AG20443 (cell line): ENCODE data around the gene LRP11.
"Not testable (repeated sequence)": the region's sequence is repeated elsewhere in the genome, so short reads cannot be mapped to it uniquely, and the experiment has no call there.

Experiments
- DNase-seq: peaks from one replicate; pipeline ENCODE4 v3.0.0; 2012; ENCODE audit warnings: low spot score, mixed read lengths

The LRP11 gene

DNA sequence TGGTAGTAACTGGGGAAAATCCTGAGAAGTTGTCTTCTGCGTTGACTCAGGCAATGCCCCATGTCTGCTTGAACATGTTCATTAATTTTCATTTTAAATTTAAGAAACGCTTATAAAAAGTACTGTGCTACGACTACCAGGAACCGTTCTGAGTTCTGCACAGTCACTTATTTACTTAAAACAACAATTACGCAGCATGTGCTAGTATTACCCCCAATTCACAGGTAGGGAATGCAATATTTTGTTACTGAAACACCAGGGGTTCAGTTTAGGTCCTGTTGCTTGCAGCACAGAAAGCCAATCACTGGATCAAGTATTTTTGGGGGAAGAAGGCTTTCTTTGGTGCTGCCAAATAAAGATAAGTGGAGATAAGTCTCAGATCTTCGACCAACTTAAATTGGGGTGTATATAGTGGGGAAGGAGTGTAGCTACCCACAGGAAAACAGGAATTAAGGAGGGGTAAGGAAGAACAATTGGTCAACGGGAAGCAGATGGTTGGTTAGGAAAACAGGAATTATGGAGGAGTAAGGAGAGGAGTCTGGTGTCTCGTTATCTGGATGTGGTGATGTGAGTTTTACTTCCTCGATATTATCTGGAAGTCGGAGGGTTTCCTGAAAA lies 5.2 kb upstream of the LRP11 start:
- no peak for DNase-seq

DNA sequence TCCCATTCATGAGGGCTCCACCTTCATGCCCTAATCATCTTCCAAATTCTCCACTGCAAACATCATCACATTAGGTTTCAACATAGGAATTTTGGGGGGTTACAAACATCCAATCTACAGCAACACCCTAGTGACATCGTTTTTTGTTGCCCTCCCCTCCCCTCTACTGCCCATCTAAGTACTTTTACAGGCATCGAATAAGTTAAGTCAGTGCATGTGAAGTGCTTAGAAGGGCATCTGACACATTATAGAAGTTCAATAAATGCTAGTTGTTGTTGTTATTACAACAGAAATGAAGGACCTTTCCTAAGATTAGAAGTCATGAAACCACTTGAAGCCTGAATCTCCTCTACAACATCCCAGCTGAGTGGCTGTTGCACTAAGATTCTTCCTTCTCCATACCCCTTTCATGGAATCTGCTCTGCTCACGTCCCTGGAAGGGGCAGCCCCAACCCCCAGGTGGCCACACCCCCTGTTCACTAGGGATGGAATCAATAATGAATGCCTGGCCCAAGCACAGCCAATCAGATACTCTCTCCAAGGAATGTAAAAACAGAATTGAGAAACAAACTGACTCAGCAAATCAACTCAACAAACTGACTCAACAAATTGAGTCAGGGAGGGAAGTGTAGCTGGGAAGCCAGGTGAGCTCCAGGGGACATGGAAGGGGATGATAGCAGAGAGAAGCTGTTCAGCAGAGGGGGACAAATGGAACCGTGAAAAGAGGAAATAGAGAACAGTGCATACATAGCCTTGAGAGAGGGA lies 3.9 kb upstream of the LRP11 start:
- DNase-seq, result peak; percentile 59

DNA sequence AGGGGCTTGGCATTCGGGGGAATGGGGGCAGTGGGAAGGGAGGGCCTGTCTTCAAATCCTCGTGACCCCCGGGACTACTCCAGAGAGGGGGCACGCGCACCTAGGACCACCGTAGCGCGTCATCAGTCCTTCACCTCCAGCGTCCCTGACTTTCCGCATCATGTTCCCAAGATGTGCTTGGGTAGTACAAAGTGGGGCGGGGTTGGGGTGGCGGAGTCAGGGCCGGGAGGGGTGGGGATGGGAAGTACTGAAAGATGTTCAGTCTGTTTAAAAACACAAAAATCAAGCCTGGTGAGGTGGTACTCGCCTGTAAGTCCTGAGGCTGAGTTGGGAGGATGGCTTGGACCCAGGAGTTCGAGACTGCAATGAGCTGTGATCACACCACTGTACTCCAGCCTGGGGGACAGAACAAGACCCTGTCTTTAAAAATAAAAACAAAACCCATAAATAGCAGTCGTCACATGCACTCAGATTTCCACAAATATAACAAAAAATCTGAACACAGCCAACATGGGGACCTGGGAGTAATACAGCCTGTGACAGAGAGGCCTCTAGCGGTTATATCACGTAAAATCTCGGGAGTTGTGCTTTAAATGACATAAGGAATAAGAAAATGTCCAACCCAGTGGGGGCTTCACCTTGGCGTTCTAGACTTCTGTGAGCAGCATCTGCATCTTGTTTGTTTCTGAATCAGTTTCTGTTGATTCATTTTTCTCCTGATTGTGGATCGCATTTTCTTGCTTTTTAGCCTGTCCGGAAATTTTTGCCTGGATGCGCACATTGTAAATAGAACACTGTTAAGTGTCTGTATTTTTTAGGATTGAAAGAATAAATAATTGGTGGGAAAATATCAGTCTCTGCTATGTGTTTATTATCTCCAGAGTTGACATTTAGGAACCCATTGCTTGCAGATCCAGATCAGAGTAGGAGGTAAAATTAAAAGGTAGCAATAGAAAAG lies 698 bp upstream of the LRP11 start:
- peak; percentile 66 for DNase-seq

DNA sequence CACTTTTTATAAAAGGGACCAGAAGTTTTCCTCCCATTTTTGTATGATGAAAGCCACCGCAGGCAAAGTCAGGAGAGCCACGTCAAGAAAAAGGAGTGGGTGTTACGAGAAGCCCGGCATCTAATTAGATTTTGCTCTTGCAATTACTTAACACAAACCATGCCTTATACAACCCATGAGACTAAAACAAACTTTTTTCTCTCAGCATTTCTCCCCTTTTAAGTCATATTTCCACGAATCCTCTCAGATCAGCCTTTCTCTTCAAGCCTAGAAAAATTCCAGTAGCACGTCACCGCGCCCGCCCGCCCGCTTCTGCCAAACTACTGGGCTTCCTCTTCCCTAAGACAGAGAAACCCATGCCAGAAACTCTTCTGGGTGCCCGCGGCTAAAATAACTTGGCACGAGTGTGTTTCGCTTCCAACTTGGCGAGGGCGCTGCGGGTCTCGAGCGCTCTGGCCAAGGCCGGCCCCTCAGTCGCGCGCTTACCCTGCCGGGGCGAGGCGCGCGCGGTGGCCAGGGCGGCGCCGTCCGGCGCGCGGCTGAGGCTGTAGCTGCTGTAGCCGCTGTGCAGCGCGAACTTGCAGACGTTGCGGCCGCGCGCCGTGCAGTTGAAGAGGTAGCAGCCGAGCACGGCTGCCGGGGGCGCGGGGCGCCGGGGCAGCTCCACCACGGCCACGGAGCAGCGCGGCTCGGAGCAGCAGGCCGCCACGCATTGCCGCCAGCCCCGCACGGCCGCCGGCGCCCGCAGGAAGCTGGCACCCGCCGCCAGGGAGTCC lies 1.0 kb downstream of the LRP11 start:
- DNase-seq, result peak; percentile 83

DNA sequence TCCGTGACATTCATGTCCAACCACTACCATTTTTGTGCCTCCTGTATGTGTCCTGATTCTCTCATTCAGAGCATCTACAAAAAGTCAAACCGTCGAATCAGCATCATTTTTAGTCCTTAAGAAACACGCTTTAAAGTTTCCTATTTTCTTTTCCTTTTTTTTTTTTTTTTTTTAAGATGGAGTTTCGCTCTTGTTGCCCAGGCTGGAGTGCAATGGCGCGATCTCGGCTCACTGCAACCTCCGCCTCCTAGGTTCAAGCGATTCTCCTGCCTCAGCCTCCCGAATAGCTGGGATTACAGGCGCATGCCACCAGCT lies 1.8 kb downstream of the LRP11 start:
- not testable (repeated sequence) for DNase-seq

DNA sequence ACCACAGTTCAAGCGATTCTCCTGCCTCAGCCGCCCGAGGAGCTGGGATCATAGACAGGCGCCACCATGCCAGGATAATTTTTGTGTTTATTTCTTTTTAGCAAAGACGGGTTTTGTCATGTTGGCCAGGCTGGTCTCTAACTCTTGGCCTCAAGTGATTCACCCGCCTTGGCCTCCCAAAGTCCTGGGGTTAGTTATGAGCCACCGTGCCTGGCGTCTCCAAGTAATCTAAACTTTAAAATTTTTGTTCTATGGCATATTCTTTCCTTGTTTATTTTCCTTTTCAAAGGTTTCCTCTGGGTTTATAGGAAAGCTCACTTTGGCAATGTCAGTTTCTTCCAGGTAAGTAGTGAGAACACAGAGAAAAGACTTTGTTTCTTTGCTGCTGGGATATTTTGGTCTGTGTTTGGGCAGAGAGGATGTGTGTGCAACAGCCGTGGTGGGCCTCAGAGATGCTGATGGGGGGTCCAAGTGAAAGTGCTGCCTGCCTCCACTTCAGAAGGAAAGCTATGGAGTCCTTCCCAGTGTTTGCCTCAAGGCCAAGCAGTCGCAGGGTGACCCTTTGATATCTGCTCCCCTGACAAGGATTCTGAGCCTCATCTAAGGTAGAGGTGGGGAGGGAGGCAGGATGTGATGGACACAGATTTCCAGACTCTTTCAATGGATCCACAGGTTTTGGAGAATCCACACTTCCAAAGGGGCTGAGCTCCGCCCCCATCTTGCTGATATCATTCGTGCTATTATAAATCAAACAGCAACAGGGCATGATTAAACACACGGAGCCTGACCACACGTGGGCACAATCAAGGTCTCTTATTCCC lies 2.3 kb downstream of the LRP11 start:
- no peak for DNase-seq

DNA sequence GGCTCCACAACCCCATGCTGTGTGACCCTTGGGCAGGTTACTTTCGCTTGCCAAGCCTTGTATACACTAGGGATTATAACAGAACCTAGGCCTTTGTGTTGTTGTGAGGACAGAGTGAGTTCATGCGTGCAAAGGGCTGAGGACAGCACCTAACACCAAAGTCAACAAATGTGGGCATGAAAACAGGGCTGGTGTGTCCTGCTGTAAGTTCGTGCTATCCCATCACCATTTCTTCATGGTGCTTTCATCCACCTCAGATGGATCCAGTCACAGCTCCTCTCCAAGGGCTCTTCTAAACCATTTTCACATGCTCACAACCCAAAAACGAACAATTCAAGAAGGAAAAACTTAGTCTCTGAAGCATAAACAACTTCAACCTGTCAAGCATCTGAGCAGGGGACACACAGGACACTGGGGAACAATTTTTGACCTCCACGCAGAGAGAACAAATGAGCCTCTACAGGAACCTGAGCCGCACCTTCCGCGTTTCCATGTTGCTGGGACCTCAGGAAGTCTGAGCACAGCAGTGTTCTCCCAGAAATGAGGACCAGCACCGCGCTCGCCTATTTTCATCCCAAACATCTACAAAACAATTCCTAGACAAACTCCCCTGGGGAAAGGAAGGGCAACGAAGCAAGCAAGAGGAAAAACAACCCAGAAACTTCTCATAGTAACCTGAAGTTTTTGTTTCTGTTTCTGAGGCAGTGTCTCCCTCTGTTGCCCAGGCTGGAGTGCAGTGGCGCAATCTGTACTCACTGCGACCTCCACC lies 3.1 kb downstream of the LRP11 start:
- DNase-seq, result no peak

DNA sequence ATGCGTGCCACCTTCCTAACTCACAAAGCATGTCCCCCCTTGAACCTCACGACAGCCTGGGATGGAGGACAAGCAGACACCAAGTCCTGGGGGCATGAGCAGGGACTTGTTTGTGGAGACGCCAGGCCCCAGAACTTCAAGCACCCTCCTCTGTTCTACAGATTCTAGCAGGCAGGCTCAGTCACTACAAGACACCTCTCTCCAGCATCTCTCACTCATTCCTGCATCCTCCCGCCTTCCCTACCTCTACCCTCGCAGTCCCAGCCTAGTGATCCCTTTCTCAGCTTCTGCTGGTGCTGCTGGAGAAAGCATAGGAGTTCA lies 3.7 kb downstream of the LRP11 start:
- DNase-seq, result no peak

DNA sequence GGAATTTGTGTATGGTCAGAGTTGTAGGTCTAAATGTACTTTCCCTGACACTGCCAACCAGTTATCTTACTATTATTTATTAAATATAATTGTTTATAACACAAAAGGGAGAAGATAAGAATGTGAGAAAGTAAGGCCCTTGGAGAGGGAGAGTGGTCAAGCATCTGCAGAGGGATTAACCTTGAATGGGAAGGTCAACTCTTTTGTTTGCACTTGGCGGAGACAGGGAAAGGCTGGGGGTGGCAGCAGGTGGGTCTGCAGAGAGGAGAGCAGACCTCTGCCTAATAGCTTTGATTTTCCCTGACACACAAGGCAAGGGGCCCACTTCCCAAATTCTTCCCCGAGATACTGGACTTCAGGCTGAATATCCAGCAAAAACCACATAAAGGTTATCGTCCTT lies 4.2 kb downstream of the LRP11 start:
- DNase-seq, result no peak

DNA sequence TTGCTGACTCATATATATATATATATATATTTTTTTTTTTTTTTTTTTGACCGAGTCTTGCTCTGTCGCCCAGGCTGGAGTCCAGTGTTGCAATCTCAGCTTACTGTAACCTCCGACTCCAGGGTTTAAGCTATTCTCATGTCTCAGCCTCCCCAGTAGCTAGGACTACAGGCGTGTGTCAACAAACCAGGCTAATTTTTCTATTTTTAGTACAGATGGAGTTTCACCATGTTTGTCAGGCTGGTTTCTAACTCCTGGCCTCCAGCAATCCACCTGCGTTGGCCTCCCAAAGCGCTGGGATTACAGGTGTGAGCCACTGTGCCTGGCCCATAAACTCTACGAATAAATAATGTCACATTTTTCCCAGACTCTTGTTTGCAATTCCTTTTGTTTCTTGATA lies 4.8 kb downstream of the LRP11 start:
- no peak for DNase-seq

DNA sequence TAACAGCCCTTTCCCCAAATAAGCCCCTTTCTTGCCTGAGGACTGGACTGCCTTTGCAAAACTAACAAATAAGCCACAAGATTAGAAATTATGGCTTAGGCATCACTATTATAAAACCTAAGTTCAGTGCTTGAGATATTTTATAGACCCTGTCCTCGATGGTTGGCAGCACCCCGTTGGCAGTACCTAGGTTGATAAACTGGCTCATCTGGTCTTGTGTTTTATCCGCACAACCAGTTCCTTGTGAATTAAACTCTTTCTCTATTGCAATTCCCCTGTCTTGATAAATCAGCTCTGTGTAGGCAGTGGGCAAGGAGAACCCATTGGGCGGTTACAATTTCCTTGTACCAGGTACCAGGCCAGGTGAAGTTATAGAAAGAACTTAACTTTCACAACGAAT lies 6.6 kb downstream of the LRP11 start:
- no peak for DNase-seq

DNA sequence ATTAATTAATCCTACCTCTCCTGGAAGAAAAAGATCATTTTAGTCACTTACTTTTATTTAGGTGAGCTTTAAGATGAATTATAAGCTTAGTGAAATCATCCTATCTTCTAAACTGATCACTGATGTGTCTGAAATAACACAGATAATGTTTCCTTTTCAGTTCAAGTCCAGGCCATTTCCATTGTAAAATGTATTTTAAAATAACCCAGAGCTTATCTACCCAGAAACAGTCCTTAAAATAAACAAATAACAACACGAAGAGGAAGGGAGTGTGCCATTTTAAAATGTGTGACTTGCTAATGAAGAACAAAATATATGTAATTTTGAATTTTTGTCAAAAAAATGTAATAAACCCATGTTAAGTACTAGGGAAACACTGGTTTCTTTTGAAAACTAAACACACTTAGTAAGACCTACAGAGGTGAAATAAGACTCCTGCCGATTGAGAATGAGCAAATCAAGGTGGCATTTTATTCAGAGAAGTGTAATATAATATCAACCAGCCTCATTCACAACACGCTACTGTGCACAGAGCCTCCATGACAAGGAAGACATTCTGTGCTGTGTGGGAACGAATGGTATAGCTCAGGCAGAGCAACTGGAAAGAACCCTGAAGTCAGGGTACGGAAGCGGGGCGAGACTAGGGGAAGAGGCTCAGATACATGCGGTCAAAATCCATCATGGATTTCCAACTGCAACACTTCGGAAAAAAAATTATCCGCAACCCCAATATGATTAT lies 7.7 kb downstream of the LRP11 start:
- no peak for DNase-seq

DNA sequence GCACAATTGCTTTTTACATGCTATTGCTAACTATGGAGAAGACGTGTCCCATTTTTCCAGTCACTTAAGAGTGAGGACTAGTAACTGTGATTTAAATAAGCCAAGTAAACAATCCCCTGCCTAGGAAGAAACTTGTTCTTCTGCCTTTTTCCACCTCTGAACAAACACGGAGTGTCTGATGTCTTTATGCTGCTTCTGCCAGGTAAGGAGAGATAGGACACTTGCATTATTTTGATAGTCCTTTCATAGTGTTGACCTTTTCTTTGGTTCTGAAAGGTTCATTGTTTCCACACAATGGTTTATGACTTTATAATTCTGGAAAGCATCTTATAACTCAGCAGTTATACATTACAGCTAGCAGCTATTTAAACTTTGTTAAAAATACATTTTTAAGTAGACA lies 8.4 kb downstream of the LRP11 start:
- DNase-seq, result no peak

DNA sequence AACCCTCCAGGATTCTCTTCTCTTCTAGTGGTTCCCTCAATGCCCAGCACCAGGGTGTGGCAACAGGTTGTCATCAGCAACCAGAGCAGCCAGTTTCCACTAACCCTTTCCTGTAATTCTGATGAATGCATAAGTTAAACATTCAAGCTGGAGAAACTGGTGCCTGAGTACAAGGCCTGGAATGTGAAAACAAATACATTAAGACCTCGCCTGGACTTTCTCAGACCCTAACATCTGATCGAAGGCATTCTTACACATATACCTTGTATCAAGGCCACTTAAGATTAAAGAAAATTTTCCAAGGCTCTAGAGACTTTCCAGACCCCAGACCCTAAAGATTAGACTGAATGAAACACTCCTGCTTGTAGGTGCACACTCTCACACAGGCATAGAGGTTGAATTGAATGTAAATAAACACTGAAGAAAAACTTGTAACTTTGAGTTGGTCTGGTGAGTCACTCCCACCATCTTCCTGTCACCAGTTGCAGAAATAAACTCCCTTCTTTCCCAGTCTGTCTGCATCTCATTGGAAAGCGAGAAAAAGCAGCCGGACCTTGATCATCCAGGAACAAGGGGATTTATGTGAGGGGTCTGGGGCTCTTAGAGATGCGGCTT lies 9.0 kb downstream of the LRP11 start:
- DNase-seq, result peak; percentile 40

DNA sequence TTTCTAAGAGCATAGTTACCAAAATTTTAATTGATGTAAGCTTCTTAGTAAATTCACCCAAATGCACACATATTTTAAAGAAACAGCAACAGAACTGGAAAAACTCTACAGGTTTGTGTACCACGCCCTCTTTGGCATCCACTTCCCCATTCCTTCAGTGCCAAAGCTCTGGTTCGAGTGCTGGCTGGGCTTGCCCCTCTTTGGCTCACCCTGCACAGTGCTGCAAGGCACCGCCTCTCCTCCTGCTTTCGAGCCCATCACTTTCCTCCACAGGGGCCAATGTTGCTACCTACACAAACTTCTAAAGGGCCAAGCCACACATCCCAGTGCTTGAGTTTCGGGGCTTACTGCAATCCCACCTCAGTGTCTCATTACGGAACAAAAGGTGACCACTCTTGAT lies 9.6 kb downstream of the LRP11 start:
- DNase-seq, result peak; percentile 46

DNA sequence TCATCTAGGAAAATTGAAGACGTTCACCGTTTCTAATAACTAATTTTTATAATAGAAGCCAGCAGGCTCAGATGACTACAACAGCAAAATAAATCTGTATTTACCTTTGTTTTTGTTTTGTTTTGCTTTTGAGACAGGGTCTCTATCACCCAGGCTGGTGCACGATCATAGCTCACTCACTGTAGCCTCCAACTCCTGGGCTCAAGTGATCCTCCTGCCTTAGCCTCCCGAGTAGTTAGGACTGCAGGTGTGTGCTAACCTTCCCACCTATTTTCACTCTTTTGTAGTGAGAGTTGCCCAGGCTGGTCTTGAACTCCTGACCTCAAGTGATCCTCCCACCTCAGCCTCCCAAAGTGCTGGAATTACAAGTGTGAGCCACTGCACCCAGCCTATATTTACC lies 10.1 kb downstream of the LRP11 start:
- DNase-seq, result not testable (repeated sequence)

DNA sequence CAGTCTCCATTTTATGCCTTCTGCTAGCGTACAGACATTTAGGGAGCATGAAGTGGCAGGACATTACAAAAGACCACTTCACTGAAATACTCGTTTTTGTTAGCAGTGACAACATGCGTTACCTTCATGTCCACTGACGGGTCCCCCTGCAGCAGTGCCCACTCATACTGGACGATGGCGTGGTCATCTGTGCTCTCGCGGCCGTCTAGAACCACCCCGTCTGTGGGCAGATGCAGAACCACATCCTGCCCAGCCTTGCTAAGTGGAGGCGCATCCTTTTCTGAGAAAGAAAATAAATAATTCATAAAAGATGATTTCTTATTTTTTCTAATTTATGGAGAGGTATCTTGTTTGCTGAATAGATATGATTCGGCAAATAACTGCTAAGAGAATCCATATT lies 11.3 kb downstream of the LRP11 start:
- DNase-seq, result no peak

DNA sequence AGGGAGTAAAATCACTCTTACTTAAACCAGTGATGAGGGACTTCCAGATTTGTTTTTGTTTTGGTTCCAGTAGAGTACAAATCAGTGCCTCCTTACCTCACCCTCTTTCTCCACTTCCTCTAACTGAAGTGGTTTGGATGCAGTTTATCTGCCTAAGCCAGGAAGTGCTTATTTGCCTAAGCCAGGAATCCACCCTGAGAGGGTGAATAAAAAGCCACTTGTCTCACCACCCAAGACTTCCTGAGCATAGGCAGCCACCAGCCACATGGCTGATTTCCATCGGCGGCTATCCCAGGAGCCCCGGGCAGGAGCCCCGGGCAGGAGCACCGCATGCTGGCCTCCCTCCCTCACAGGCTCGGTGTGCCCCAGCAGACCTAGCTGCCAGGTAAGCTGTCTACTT lies 12.0 kb downstream of the LRP11 start:
- DNase-seq, result no peak

DNA sequence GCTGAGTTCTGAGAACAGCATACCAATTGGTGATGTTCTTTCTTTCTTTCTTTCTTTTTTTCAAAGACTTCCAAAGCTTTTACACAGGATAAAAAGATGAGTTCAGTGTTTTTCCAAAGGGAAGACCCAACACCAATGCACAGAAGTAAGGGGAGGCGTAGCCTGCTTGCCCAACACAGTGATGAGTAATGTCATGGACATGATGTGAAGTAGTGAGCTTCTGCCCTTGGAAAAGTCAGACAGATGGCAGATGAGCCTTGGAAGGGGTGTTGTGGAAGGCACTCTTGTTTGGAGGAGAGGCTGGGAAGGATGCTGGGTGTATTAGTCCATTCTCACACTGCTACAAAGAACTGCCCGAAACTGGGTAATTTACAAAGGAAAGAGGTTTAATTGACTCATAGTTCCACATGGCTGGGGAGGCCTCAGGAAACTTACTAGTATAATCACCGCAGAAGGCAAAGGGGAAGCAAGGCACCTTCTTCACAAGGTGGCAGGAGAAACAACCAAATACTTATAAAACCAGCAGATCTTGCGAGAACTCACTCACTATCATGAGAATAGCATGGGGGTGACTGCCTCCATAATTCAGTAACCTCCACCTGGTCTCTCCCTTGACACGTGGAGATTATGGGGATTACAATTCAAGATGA lies 12.6 kb downstream of the LRP11 start:
- peak; percentile 41 for DNase-seq
